Astrocyte (in vitro differentiated cells and primary cell): Measurements from ENCODE around the gene SLFN12L.
"Not testable (repeated sequence)": the region's sequence is repeated elsewhere in the genome, so short reads cannot be mapped to it uniquely, and the experiment has no call there.

Experiments used
- CTCF ChIP-seq: IDR thresholded peaks from 2 replicates; pipeline ENCODE4 v1.5.1; 2011; ENCODE audit warnings: low read depth, mild to moderate bottlenecking, inconsistent platforms, low read length, moderate library complexity; ENCODE audit not compliant: insufficient read depth
- EZH2 ChIP-seq: IDR thresholded peaks from 2 replicates; pipeline ENCODE4 v1.6.1; 2012; ENCODE audit warnings: mild to moderate bottlenecking, low read length, inconsistent platforms; ENCODE audit not compliant: insufficient read depth

- TF ChIP-seq CTCF, EZH2: not testable (repeated sequence)
These were observed 15.7 kb downstream of the SLFN12L start for GRCh38 chr17:35521654-35522256.
